GM03348 (cell line): ENCODE measurements around the gene SCAPER.
"Not testable (repeated sequence)": the region's sequence is repeated elsewhere in the genome, so short reads cannot be mapped to it uniquely, and the experiment has no call there.

Experiments used
- DNase-seq: peaks from one replicate; pipeline ENCODE4 v3.0.0; 2012; ENCODE audit warnings: low spot score

The SCAPER gene

GRCh38 chr15:76850367-76850766 lies 54.8 kb downstream of the SCAPER start:
- DNase-seq: not testable (repeated sequence)

DNA sequence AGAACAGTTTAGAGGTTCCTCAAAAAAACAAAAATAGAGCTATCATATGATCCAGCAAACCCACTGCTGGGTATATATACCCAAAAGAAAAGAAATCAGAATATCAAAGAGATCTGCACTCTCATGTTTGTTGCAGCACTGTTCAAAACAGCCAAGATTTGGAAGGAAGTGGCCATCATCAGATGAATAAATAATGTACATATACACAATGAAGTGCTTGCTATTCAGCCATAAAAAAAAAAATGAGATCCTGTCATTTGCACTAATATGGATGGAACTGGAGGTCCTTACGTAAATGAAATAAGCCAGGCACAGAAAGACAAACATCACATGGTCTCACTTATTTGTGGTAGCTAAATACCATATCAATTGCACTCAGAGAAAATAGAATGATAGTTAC lies 58.4 kb downstream of the SCAPER start:
- DNase-seq: no peak

- DNase-seq: peak; percentile 22
Measured at GRCh38 chr15:76844096-76844495, 61.0 kb downstream of the SCAPER start.

- no peak for DNase-seq
Measured at GRCh38 chr15:76843269-76843668, 61.9 kb downstream of the SCAPER start.

DNA sequence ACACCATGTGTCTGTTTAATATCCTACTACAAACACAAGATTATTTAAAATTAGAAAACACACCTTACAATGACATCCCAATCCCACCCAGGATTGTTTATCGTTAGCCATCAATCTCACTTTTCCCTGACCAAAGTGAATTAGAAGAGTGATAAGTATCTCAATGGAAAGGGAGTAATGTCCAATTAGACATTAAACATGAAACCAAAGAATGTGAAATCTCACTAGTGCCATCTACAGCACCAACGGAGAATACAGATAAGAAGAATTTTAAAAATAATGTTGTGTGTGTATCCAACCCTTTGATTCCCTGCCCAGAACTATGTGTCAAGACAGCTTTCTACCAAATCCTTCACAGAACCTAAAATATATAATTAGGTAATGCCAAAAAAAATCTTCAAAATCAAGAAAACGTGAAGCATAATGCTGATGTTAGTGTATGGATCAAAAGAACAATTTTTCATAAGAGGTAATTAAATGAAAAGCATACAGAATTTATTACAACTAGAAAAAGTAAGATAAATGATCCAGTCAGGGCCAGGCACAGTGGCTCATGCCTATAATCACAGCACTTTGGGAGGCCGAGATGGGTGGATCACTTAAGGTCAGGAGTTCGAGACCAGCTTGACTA lies 64.2 kb downstream of the SCAPER start:
- DNase-seq: peak; percentile 57

DNA sequence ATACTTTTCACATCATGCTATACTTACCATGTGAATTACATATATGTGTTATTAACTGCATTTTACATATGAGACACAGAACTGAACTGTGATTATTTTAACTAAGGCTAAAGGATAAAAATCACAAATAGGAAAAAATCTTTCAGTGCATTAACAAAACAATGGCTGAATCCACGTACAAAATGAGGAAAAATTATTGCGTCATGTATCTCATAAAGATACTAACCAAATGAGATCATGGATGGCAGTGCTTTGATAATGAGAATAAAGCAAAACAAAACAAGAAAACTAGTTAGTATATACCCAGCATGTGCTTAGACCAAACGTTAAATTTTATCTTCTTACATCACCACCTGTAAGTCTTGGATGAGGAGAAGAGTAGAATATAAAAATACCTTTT lies 66.0 kb downstream of the SCAPER start:
- no peak for DNase-seq

- DNase-seq: no peak
Measured at GRCh38 chr15:76837474-76837873, 67.7 kb downstream of the SCAPER start.

GRCh38 chr15:76829939-76830338 lies 75.2 kb downstream of the SCAPER start:
- no peak for DNase-seq

GRCh38 chr15:76823890-76824289 lies 81.2 kb downstream of the SCAPER start:
- DNase-seq: no peak

- no peak for DNase-seq
Measured at GRCh38 chr15:76823303-76823702, 81.8 kb downstream of the SCAPER start.

DNA sequence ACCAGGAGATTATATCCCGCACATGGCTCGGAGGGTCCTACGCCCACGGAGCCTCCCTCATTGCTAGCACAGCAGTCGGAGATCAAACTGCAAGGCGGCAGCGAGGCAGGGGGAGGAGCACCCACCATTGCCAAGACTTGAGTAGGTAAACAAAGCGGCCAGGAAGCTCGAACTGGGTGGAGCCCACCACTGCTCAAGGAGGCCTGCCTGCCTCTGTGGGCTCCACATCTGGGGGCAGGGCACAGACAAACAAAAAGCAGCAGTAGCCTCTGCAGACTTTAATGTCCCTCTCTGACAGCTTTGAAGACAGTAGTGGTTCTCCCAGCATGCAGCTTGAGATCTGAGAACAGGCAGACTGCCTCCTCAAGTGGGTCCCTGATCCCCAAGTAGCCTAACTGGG lies 86.2 kb downstream of the SCAPER start:
- DNase-seq: not testable (repeated sequence)

DNA sequence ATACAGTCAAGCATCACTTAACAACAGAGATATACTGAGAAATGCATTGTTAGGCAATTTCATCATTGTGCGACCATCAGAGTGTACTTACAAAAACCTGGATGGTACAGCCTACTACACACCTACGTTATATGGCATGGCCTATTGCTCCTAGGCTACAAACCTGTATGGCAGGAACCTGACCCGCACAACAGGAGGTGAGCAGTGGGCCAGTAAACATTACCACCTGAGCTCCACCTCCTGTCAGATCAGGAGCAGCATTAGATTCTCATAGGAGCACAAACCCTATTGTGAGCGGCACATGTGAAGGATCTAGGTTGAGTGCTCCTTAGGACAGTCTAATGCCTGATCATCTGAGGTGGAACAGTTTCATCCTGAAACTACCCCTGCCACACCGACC lies 89.7 kb downstream of the SCAPER start:
- DNase-seq: no peak

GRCh38 chr15:76812381-76812780 lies 92.8 kb downstream of the SCAPER start:
- no peak for DNase-seq

DNA sequence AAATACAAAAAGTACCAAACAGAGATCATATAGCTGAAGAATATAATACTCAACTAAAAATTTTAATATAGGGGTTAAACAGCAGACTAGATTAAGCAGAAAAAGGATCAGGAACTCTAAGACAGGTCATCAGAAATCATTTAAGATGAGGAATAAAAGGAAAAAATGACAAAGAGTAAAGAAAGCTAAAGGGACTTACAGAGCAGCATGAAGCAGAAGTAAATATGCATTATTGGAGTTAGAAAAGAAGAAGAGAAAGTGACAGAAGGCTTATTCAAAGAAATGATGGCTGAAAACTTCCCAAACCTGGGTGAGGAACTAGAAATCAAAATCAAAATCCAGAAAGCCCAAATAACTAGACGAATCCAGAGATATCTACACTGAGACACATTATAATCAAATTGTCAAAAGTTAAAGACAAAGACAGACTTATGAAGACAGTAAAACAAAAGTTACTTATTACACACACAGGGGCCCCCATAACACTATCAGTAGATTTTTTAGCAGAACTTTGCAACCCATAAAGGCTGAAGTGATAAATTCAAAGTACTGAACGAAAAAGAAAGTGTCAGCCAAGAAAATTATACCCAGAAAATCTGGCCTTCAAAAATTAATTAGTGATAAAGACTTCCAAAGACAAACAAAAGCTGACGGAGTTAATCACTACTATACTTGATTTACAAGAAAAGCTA lies 95.6 kb downstream of the SCAPER start:
- no peak for DNase-seq

DNA sequence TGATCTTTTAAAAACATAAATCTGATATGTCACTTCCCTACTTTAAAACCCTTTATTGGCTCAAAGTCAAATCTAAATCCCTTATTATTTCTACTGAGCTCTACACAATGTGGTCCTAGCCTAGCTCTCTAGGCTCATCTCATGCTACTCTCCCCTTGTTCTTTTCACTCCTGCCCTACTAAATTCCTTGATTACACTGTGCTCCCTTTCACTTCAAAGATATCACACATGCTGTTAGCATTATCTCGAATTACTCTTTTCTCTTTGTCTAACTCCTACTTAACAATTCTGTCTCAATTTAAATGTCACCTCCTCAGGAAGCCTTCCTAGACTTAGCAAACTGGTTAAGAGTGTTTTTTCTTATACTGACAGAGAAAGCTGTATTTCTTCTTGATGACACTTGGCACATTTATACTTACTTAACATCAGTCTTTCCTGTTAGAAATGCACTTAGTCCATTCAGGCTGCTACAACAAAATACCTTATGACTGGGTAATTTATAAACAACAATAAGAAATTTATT lies 102.0 kb downstream of the SCAPER start:
- no peak for DNase-seq

GRCh38 chr15:76802411-76802810 lies 102.7 kb downstream of the SCAPER start:
- no peak for DNase-seq

DNA sequence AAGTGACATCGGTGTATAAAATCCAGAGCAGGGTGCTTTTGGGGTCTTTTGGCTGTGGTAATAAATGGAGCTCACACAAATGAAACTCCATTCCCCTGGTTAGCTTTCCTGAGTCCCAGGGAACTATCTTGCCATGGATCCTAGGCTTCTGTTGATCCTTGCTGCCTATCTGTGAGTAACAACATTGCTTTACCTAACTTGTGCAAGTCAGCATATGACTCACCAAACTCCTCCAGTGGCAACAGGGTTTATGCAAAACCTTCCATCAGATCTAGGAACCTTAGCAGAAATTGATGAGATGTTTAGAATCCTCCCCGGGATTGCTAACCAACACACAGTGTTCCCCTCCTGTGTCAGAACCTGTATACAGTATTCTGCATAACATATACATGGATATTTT lies 105.4 kb downstream of the SCAPER start:
- peak; percentile 30 for DNase-seq

- no peak for DNase-seq
Measured at GRCh38 chr15:76795217-76795616, 109.9 kb downstream of the SCAPER start.

- DNase-seq: no peak
Measured at GRCh38 chr15:76793162-76793561, 112.0 kb downstream of the SCAPER start.

GRCh38 chr15:76791511-76791910 lies 113.6 kb downstream of the SCAPER start:
- no peak for DNase-seq

DNA sequence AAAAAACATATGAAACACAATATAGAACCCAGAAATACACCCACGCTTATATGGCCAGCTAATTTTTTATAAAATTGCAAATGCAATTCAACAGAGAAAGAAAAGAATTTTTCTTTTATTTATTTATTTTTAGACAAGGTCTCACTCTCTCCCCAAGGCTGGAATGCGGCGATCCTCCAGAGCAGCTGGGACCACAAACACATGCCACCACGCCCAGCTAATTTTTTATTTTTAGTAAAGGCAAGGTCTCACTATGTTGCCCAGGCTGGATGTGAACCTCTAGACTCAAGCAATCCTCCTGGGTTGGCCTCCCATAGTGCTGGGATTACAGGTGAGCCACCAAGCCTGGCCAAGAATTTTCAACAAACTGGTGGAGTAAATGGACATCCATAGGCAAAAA lies 117.9 kb downstream of the SCAPER start:
- no peak for DNase-seq

DNA sequence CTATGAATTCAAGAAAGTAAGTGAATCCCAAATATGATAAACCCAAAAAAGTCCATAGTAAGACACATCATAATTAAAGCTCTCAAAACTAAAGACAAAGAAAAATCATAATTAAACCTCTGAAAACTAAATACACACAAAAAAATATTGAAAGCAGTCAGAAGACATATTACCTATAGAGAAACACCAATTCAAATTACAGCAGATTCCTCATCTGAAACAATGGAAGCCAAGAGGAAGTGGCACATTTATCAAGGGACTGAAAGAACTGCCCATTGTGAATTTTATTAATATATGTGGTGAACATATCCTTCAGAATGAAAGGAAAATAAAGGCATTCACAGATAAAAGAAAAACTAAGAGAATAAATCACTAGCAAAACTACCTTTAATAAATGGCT lies 128.2 kb downstream of the SCAPER start:
- no peak for DNase-seq

- DNase-seq: no peak
Measured at GRCh38 chr15:76776480-76776879, 128.7 kb downstream of the SCAPER start.

DNA sequence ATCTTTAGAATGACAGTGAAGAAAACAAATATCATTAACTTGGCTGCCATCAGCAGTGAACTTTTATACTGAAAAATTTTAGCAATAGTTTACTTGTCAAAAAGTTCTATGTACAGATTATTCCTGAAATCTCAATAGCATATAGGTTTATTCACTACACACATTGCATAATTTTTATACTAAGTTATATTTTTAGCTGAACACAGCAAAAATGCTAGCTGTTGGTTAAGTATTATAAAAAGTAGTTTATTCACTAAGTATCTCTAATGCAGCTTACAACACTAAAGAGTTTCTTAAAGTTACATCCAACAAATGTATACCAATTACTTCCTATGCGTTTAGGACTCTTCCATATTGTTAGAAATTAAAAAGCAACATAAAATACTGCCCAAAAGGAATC lies 131.9 kb downstream of the SCAPER start:
- no peak for DNase-seq
